Thoracic aorta (tissue), 2 donors: ENCODE data around the gene LRRC41. TPM values are rescaled to one million over a fixed set of nuclear protein-coding genes. Genes with fewer than 3 reads are reported as not detected.
"Not testable (repeated sequence)": the region's sequence is repeated elsewhere in the genome, so short reads cannot be mapped to it uniquely, and the experiment has no call there.

ENCODE experiments used
- ATAC-seq: fragments of 150-250 bp; one replicate; pipeline ENCODE4 v1.8.0; 2017; ENCODE audit warnings: low read depth; ENCODE audit not compliant: insufficient number of reproducible peaks, low FRiP score
- DNase-seq: peaks from one replicate; pipeline ENCODE4 v3.0.0-alpha.2; 2020; ENCODE audit warnings: low spot score
- H3K27ac ChIP-seq, 2 donors: fragments of 200-600 bp; sonication (generic); 1 replicate in 1 of 2; 2 replicates in 1 of 2; pipeline ENCODE4 v1.5.1; 2016; ENCODE audit warnings: mild to moderate bottlenecking in 2 of 2, moderate library complexity in 2 of 2
- H3K27me3 ChIP-seq: fragments of 200-600 bp; sonication (generic); replicated peaks from 2 replicates; pipeline ENCODE4 v1.6.0; 2016; ENCODE audit warnings: mild to moderate bottlenecking; ENCODE audit not compliant: insufficient read depth
- H3K36me3 ChIP-seq: fragments of 200-600 bp; sonication (generic); one replicate; pipeline ENCODE4 v1.5.1; 2016
- H3K4me1 ChIP-seq, 2 donors: fragments of 200-600 bp; sonication (generic); 1 replicate in 1 of 2; 2 replicates in 1 of 2; pipeline versions ENCODE4 v1.5.1 to v1.6.0; 2016; ENCODE audit warnings: low read depth in 2 of 2, mild to moderate bottlenecking in 1 of 2; ENCODE audit not compliant: control insufficient read depth in 1 of 2
- H3K4me3 ChIP-seq: fragments of 200-600 bp; sonication (generic); 2 replicates; pipeline ENCODE4 v1.5.1; 2016; ENCODE audit warnings: mild to moderate bottlenecking
- H3K9me3 ChIP-seq: fragments of 200-600 bp; sonication (generic); 2 replicates; pipeline ENCODE4 v1.5.1; 2016
- total RNA-seq, 2 donors: library from RNA; depleted of rRNA; stranded (reverse); fragments of >200 nt; gene quantifications; one replicate each; pipeline versions ENCODE4 v1.1.0 to v1.2.3, GENCODE V29; 2016
- TF ChIP-seq, protein P1 (sequence below): fragments of 200-600 bp; sonication (generic); IDR thresholded peaks from one replicate; pipeline ENCODE4 v1.5.1; 2019; ENCODE audit warnings: antibody characterized with exemption

Gene LRRC41
- total RNA-seq, 2 donors from 2014 or later, result 70.7 to 76.2 TPM

DNA sequence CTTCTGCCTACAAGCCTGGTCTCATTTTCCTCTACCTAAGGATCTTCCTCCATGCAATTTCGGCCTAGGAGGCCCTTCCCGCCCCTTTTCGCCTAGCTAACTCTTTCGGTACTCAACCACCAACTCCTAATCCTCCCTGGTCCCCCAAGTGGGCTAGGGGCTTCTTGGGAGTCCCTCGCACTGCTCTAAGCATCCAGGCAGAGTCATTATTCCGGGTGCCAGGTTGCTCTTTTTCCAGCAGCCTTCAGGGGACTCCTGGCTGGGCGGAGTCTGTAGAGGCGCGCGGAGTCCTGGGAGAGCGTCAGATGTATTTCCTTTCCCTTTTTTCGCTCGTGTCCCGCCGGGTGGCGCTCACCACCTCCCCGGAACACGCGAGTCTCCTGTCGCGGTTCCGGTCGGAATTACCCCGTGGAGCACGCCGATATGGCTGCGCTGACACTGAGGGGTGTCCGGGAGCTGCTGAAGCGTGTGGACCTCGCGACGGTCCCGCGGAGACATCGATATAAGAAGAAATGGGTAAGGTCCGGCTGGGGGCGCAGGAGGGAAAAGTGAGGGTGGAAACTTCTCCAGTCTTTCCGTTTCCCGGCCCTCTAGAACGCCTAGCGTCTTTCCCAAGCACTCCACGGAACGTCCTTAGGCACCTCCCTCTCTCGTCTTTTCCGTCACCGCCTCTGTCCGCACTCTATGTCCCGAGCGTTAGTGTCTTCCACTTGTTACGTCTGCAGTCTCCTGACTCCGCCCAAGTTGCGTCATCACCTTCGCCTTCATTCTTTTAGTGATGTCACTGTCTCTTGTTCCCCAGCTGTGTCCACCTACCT lies 37.2 kb upstream of the LRRC41 start, which contains the start of gene NSUN4:
NSUN4 (plus strand) TSS at position 404 of the 818 bp plus-strand sequence; CDS start at position 424, 20 bp downstream.
- TF ChIP-seq, protein P1, sequence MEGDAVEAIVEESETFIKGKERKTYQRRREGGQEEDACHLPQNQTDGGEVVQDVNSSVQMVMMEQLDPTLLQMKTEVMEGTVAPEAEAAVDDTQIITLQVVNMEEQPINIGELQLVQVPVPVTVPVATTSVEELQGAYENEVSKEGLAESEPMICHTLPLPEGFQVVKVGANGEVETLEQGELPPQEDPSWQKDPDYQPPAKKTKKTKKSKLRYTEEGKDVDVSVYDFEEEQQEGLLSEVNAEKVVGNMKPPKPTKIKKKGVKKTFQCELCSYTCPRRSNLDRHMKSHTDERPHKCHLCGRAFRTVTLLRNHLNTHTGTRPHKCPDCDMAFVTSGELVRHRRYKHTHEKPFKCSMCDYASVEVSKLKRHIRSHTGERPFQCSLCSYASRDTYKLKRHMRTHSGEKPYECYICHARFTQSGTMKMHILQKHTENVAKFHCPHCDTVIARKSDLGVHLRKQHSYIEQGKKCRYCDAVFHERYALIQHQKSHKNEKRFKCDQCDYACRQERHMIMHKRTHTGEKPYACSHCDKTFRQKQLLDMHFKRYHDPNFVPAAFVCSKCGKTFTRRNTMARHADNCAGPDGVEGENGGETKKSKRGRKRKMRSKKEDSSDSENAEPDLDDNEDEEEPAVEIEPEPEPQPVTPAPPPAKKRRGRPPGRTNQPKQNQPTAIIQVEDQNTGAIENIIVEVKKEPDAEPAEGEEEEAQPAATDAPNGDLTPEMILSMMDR, result peak; percentile 60
- H3K4me3 ChIP-seq, result peak within 1 kb of the TSS; percentile 96
- peak; percentile 81 for DNase-seq
- no peaks in the 10 kb centered on the region for H3K27me3 ChIP-seq
- peak within 1 kb of the TSS; percentile 98 to 99 for H3K27ac ChIP-seq
- ATAC-seq, result peak; percentile 87
- peaks cover 9% of the 10 kb centered on the region for H3K36me3 ChIP-seq
- H3K4me1 ChIP-seq, result peaks cover 12 to 18% of the 10 kb centered on the region in 2 donors
- H3K9me3 ChIP-seq, result no peaks in the 10 kb centered on the region

DNA sequence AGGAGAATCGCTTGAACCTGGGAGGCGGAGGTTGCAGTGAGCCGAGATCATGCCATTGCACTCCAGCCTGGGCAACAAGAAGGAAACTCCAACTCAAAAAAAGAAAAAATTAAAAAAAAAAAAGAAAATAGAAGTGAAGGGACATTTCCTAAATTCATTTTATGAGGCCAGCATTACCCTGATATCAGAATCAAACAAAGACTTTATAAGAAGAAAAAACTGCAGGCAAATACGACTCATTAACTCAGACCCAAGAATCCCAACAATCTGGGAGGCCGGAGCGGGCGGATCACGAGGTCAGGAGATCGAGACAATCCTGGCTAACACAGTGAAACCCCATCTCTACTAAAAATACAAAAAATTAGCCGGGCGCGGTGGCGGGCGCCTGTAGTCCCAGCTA lies 34.0 kb upstream of the LRRC41 start:
- ATAC-seq, H3K27me3 ChIP-seq, H3K9me3 ChIP-seq, DNase-seq, H3K27ac ChIP-seq, H3K4me3 ChIP-seq, H3K36me3 ChIP-seq: not testable (repeated sequence)
- H3K4me1 ChIP-seq, result peaks cover 12 to 18% of the 10 kb centered on the region in 2 donors

DNA sequence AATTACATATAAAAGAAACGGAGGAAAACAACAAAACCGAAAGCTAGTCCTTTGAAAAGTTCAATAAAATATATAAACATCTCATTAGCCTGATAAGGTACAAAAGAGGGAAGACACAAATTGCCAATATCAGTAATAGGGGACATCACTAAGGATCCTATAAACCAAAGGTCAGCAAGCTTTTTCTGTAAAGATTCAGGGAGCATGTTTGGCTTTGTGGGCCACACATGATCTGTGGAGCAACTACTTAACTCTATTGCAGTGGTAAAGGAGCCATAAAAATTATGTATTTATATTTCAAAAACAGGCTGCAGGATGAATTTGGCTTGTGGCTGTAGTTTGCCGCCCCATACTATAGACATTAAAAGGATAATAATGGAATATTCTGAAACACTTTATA lies 31.7 kb upstream of the LRRC41 start:
- Histone ChIP-seq H3K27ac (no peak overlapping the region), H3K9me3 (no peaks in the 10 kb centered on the region), H3K36me3 (no peaks in the 10 kb centered on the region), H3K27me3 (no peaks in the 10 kb centered on the region), H3K4me1 (peaks cover 5 to 6% of the 10 kb centered on the region in 2 donors), H3K4me3 (no peak overlapping the region)
- ATAC-seq, result no peak
- TF ChIP-seq, protein P1, result no peak
- DNase-seq, result no peak

DNA sequence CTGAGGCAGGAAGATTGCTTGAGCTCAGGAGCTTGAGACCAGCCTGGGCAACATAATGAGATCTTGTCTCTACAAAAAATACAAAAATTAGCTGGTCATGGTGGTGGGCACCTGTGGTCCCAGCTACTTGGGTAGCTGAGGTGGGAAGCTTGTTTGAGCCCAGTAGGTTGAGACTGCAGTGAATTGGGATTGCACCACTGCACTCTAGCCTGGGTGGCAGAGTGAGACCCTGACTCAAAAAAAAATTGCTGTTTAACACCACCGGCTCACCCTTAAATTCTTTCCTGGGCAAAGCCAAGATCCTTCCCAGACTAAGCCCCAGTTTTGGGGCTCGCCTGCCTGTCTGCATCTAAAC lies 30.6 kb upstream of the LRRC41 start:
- Histone ChIP-seq H3K9me3 (no peaks in the 10 kb centered on the region), H3K27me3 (no peaks in the 10 kb centered on the region), H3K27ac (no peak overlapping the region), H3K4me3 (no peak overlapping the region), H3K36me3 (no peaks in the 10 kb centered on the region), H3K4me1 (no peaks in the 10 kb centered on the region)
- TF ChIP-seq, protein P1, result no peak
- ATAC-seq, result no peak
- no peak for DNase-seq

DNA sequence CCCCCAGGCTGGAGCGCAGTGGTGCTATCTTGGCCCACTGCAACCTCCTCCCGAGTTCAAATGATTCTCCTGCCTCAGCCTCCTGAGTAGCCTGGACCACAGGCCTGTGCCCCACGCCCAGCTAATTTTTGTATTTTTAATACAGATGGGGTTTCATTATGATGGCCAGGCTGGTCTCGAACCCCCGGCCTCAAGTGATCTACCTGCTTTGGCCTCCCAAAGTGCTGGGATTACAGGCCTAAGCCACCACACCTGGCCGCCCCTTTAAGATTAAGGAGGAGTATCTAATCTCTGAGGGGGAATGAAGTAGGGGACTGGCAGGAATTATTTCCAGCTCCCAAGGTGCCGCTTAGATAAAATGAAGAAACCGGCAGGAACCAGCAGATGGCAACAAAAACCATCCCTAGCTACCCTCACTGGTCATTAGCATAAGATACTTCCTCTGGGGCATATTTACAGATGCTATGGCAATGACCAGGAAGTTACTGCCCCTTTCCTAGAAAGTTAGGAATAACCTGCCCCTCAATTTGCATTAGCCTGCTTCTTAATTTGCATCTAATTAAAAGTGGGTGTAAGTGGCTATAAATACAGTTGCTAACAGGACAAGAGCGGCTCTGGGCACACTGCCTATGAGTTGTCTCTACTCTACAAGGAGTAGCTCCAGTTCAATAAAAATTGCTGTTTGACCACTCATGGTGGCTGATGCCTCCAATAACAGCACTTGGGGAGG lies 30.0 kb upstream of the LRRC41 start:
- no peaks in the 10 kb centered on the region for H3K36me3 ChIP-seq
- DNase-seq, result no peak
- no peaks in the 10 kb centered on the region for H3K9me3 ChIP-seq
- H3K4me1 ChIP-seq, result no peaks in the 10 kb centered on the region
- H3K27me3 ChIP-seq, result no peaks in the 10 kb centered on the region
- no peak overlapping the region for H3K27ac ChIP-seq
- TF ChIP-seq, protein P1, result no peak
- no peak overlapping the region for H3K4me3 ChIP-seq
- no peak for ATAC-seq

DNA sequence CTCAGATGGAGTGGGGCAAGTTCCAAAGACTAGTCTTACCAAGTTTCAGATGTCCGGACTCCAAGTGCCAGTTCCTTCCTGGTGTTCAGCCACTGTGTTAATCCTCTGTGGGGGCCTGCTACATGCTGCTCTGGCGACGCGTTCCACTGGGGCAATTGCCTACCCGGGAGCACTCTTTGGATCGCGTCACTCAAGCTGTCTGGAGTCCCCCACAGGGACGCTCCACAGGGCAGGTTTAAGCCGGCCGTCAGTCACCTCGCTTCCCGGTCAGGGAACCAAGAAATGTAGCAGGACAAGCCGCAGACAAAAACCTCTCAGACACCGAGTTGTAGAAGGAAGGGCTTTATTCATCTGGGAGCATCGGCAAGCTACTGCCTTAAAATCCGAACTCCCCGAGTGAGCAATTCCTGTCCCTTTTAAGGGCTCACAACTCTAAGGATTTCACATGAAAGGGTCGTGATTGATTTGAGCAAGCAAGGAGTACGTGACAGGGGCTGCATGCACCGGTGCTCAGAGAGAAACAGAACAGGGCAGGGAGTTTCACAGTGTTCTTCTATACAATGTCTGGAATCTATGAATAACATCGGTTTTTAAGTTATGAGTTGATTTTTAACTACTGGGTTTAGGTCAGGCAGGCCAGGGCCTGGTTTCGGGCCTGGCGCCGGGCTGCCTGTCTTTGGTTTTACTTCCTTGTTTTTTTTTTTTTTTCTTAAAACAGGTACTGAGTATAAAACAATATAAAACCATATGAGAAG lies 28.5 kb upstream of the LRRC41 start:
- H3K4me3 ChIP-seq, DNase-seq, ATAC-seq, H3K27me3 ChIP-seq, H3K36me3 ChIP-seq, H3K4me1 ChIP-seq, H3K9me3 ChIP-seq, H3K27ac ChIP-seq: not testable (repeated sequence)

DNA sequence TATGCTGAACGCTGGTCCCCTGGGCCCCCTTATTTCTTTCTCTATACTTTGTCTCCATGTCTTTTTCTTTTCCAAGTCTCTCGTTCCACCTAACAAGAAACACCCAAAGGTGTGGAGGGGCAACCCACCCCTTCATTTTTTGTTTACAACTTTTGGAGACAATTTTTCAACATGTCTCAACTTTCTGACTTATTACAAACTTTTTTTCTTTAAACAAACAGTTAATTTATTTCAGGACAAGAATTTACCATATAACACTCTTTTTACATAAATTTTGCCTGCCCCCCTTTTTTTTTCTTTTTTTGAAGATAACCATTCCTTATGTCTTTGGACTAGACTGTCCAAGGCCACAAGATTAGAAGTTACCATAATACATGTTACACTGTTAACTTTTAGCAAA lies 27.0 kb upstream of the LRRC41 start:
- not testable (repeated sequence) for H3K27me3 ChIP-seq, H3K4me3 ChIP-seq, H3K36me3 ChIP-seq, DNase-seq, H3K4me1 ChIP-seq, ATAC-seq, H3K9me3 ChIP-seq, H3K27ac ChIP-seq

DNA sequence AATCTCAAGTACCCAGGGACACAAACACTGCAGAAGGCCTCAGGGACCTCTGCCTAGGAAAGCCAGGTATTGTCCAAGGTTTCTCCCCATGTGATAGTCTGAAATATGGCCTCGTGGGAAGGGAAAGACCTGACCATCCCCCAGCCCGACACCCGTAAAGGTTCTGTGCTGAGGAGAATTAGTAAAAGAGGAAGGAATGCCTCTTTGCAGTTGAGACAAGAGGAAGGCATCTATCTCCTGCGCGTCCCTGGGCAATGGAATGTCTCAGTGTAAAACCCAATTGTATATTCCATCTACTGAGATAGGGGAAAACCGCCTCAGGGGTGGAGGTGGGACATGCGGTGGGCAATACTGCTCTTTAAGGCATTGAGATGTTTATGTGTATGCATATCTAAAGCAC lies 26.4 kb upstream of the LRRC41 start:
- not testable (repeated sequence) for DNase-seq, H3K36me3 ChIP-seq, H3K4me1 ChIP-seq, H3K27me3 ChIP-seq, H3K27ac ChIP-seq, H3K4me3 ChIP-seq, H3K9me3 ChIP-seq, ATAC-seq
